GM21390 (cell line): ENCODE measurements around the gene ARHGEF3.
A peak's percentile ranks its signal among the peaks of the same experiment; 100 is the strongest.
"Not testable (repeated sequence)": the region's sequence is repeated elsewhere in the genome, so short reads cannot be mapped to it uniquely, and the experiment has no call there.

Experiments
- ATAC-seq: cut with Tn5 transposase; IDR thresholded peaks from one replicate; pipeline ENCODE4 v1.9.1; 2021; ENCODE audit not compliant: unreplicated experiment

Gene ARHGEF3

GRCh38 chr3:56772952-56773938, 28.5 kb downstream of the ARHGEF3 start:
- no peak for ATAC-seq

GRCh38 chr3:56771376-56771775, 30.4 kb downstream of the ARHGEF3 start:
- ATAC-seq, result no peak

GRCh38 chr3:56769116-56769707, 32.5 kb downstream of the ARHGEF3 start:
- no peak for ATAC-seq

GRCh38 chr3:56764904-56765547, 36.7 kb downstream of the ARHGEF3 start:
- no peak for ATAC-seq

DNA sequence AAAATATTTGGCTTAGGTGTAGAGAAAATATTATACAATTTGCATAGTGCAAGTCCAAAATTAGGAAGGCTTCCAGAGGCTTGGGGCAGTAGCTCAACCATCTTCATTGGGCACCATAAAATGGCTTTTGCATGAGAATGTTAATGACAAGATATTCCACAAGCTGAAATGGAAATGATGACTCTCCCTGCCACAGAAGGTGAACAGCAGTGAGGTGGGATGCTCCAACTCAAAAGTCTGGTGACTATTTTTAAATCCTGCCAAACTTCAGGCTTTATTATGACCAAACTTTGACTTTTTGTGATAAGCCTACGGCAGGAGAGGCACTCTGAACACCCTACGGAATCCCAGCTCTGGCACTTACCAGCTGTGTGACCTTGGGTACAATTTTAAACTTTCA, 37.6 kb downstream of the ARHGEF3 start:
- no peak for ATAC-seq

DNA sequence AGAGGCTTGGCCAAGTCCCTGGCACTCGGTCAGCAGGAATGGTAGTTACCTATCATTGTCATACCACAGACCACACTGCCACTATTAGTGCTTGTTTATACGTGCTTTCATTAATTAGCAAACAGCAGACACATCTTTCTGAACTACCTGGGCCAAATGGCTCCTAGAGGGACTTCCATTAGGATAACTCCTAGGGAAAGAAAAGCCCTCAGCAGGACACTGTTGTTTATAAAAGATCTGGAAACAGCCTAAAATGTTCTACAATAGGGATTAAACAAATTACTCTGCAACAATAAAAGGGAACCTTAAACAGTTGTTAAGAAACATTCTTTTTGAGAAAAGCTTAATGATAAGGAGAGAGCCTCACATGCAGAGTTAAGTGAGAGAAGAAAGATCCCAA, 38.5 kb downstream of the ARHGEF3 start:
- no peak for ATAC-seq

- ATAC-seq, result no peak
Observed at GRCh38 chr3:56762718-56763117, 39.0 kb downstream of the ARHGEF3 start.

GRCh38 chr3:56761887-56762651, 39.7 kb downstream of the ARHGEF3 start:
- no peak for ATAC-seq

GRCh38 chr3:56761023-56761422, 40.7 kb downstream of the ARHGEF3 start:
- ATAC-seq, result no peak

- ATAC-seq, result no peak
Observed at GRCh38 chr3:56759532-56759931, 42.2 kb downstream of the ARHGEF3 start.

DNA sequence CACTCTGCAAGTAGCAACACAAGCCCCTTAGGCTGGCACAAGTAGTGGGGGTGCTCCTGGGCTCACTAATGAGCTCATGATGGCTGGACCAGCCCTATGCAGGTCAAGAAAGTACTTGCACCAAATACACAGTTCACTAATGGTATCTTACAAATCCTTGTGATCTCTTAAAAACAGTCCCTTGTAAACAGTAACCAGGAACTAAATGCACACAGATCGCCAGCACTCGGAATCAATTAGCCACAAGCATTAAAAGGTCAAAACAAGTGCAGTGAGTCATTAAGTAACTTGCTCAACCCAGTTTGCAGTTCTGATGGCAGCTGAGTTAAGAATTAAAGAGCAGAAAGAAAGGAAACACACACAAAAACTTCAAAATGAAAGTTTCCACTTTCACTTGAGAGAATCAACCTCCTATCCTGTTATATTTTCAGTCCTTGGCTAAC, 43.2 kb downstream of the ARHGEF3 start:
- ATAC-seq, result peak; percentile 75

DNA sequence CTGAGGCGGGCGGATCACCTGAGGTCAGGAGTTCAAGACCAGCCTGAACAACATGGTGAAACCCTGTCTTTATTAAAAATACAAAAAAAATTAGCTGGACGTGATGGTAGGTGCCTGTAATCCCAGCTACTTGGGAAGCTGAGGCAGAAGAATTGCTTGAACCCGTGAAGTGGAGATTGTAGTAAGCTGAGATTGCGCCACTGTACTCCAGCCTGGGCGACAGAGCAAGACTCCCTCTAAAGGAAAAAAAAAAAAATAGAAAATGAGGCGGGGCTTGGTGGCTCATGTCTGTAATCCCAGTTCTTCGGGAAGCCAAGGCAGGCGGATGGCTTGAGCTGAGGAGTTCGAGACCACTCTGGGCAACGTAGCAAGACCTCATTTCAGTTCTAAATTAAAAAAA, 43.7 kb downstream of the ARHGEF3 start:
- not testable (repeated sequence) for ATAC-seq

GRCh38 chr3:56754741-56755417, 46.9 kb downstream of the ARHGEF3 start:
- ATAC-seq, result peak; percentile 34

- peak; percentile 81 for ATAC-seq
Observed at GRCh38 chr3:56753206-56753820, 48.4 kb downstream of the ARHGEF3 start.

DNA sequence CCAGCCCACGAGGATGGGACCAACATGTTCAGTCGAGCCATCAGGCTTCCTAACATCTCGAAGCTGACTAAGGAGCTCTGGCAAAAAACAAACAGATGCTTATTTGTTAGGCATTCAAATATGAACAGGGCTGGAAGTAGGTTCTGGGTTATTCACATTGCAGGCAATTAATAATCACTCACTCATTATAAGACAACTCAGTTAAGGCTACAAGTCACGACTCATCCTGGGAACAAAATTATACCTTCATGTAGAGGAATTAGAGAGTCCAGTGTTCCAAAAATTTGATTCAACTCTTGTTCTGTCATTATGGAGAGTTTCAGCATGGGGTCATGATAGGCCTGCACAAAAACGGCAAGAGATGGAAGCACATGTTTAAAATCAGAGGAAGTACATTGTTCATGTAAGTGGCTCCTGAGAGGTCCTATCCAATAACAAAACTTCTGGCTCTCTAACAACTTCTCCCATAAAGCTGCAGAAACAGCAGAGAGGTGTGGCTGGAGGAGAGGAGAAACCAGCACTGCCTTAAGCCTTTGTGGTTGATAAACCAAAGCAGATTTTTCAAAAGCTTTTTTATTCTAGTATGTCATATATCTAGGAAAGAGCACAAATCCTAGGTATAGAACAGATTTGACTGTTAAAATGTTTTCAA, 50.6 kb downstream of the ARHGEF3 start:
- ATAC-seq, result no peak

GRCh38 chr3:56748663-56749231, 53.0 kb downstream of the ARHGEF3 start:
- ATAC-seq, result no peak

DNA sequence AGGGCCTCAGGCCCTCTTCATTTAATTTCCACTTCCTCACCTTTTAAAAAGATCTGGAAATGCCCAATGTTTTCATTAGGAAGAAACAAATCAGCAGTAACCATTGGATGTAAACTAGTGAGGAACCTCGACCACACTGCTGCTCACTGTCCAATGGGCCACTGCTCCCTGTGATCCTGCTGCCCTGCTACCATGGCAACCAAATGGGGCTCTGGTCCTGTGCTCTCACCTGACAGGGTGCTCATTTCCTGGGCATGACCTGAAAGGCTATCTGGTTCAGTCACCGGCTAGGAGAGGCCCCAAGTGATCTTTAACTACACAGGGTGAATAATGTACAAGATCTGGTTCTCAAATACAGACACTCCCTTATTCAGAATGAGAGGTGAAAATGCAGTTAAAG, 54.6 kb downstream of the ARHGEF3 start:
- ATAC-seq, result no peak

DNA sequence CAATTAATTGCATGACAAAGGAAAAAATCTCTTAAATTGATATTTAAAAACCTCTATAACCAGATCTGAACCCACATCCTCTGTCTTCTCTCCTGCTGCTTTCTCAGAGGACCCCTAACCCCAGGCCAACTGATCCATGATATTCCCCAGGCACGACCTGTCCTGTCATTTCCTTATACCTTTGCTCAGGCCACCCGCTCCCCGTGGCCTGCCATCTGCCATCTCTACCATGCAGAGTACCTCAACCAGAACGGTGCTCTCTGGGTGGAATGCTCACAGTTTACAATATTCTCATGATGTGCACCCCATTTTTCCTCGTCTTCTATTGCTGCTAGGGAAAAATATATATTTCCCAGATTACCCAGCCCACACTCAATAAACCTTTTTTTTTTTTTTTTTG, 57.7 kb downstream of the ARHGEF3 start:
- no peak for ATAC-seq

- ATAC-seq, result no peak
Observed at GRCh38 chr3:56742887-56743286, 58.9 kb downstream of the ARHGEF3 start.
